Type B pancreatic cell (in vitro differentiated cells): ENCODE data around the gene TSSC4. TPM values are rescaled to one million over a fixed set of nuclear protein-coding genes. Genes with fewer than 3 reads are reported as not detected.
A peak's percentile ranks its signal among the peaks of the same experiment; 100 is the strongest.

Experiments used
- DNase-seq: peaks from one replicate; pipeline ENCODE4 v3.0.0; 2021; ENCODE audit warnings: mixed read lengths; ENCODE audit not compliant: unreplicated experiment; ENCODE audit errors: extremely low spot score
- H3K27ac Mint-ChIP-seq: 2 replicates; pipeline ENCODE4 v1.8.0; 2021; ENCODE audit warnings: mild to moderate bottlenecking, mixed read lengths
- H3K27me3 Mint-ChIP-seq: 2 replicates; pipeline ENCODE4 v1.8.0; 2021; ENCODE audit warnings: mixed read lengths
- H3K36me3 Mint-ChIP-seq: 2 replicates; pipeline ENCODE4 v1.8.0; 2021; ENCODE audit warnings: mixed read lengths
- H3K4me1 Mint-ChIP-seq: one replicate; pipeline ENCODE4 v1.8.0; 2021; ENCODE audit warnings: mixed read lengths; ENCODE audit not compliant: unreplicated experiment
- H3K4me3 Mint-ChIP-seq: 2 replicates; pipeline ENCODE4 v1.8.0; 2021; ENCODE audit warnings: mild to moderate bottlenecking, mixed read lengths
- H3K9me3 Mint-ChIP-seq: 2 replicates; pipeline ENCODE4 v1.8.0; 2021; ENCODE audit warnings: mixed read lengths
- CTCF ChIP-seq: fragments of 200-600 bp; sonication (generic); conservative IDR thresholded peaks from 2 replicates; pipeline ENCODE4 v1.5.0; 2021; ENCODE audit warnings: antibody characterized with exemption, mild to moderate bottlenecking
- total RNA-seq: library from RNA; stranded (reverse); gene quantifications from 2 replicates; pipeline ENCODE4 v1.2.1, GENCODE V29; 2021; ENCODE audit warnings: low replicate concordance

The TSSC4 gene
- total RNA-seq, 1 donor from 2014 or later, result 59.0 TPM

- Mint-ChIP-seq H3K9me3 (no peaks in the 10 kb centered on the region), H3K4me1 (no peaks in the 10 kb centered on the region), H3K27ac (no peak overlapping the region), H3K36me3 (no peaks in the 10 kb centered on the region), H3K4me3 (no peak overlapping the region), H3K27me3 (no peaks in the 10 kb centered on the region)
- DNase-seq, result no peak
- TF ChIP-seq CTCF, result no peak
These were observed 30.7 kb upstream of the TSSC4 start for GRCh38 chr11:2369896-2370295.

- Mint-ChIP-seq H3K4me1 (peaks cover 5% of the 10 kb centered on the region), H3K36me3 (no peaks in the 10 kb centered on the region), H3K4me3 (no peak overlapping the region), H3K9me3 (no peaks in the 10 kb centered on the region), H3K27ac (no peak overlapping the region), H3K27me3 (no peaks in the 10 kb centered on the region)
- no peak for TF ChIP-seq CTCF
- no peak for DNase-seq
These were observed 25.9 kb upstream of the TSSC4 start for GRCh38 chr11:2374456-2375201.

GRCh38 chr11:2375341-2375853 is 25.2 kb upstream of the TSSC4 start:
- Mint-ChIP-seq H3K4me3 (peak overlapping the region; percentile 82), H3K4me1 (peaks cover 5% of the 10 kb centered on the region), H3K27me3 (no peaks in the 10 kb centered on the region), H3K9me3 (no peaks in the 10 kb centered on the region), H3K27ac (no peak overlapping the region), H3K36me3 (no peaks in the 10 kb centered on the region)
- no peak for TF ChIP-seq CTCF
- no peak for DNase-seq

- H3K27ac Mint-ChIP-seq, result peak overlapping the region; percentile 62
- no peak for DNase-seq
- H3K4me1 Mint-ChIP-seq, result peaks cover 5% of the 10 kb centered on the region
- no peaks in the 10 kb centered on the region for H3K27me3 Mint-ChIP-seq
- H3K9me3 Mint-ChIP-seq, result no peaks in the 10 kb centered on the region
- no peak for TF ChIP-seq CTCF
- H3K36me3 Mint-ChIP-seq, result no peaks in the 10 kb centered on the region
- H3K4me3 Mint-ChIP-seq, result peak overlapping the region; percentile 82
These were observed 24.5 kb upstream of the TSSC4 start for GRCh38 chr11:2375964-2376551.

GRCh38 chr11:2376751-2377451 is 23.6 kb upstream of the TSSC4 start, which contains the start of gene CD81:
TSS of gene CD81 (plus strand) at chr11:2377310. CDS start at chr11:2377550, 240 bp downstream.
- peaks cover 10% of the 10 kb centered on the region for H3K4me1 Mint-ChIP-seq
- H3K9me3 Mint-ChIP-seq, result no peaks in the 10 kb centered on the region
- H3K27me3 Mint-ChIP-seq, result no peaks in the 10 kb centered on the region
- no peaks in the 10 kb centered on the region for H3K36me3 Mint-ChIP-seq
- no peak for TF ChIP-seq CTCF
- no peak for DNase-seq
- H3K4me3 Mint-ChIP-seq, result peak within 1 kb of the TSS; percentile 89
- peak within 1 kb of the TSS; percentile 77 for H3K27ac Mint-ChIP-seq
